NT2/D1 (cell line): ENCODE results near the gene GPSM3.

Experiments
- YY1 ChIP-seq: IDR thresholded peaks from 2 replicates; pipeline ENCODE4 v1.6.1; 2011; ENCODE audit not compliant: insufficient read length, insufficient read depth
- ZNF274 ChIP-seq: IDR thresholded peaks from 2 replicates; pipeline ENCODE4 v1.6.1; 2011; ENCODE audit warnings: mild to moderate bottlenecking, low read depth, low read length

DNA sequence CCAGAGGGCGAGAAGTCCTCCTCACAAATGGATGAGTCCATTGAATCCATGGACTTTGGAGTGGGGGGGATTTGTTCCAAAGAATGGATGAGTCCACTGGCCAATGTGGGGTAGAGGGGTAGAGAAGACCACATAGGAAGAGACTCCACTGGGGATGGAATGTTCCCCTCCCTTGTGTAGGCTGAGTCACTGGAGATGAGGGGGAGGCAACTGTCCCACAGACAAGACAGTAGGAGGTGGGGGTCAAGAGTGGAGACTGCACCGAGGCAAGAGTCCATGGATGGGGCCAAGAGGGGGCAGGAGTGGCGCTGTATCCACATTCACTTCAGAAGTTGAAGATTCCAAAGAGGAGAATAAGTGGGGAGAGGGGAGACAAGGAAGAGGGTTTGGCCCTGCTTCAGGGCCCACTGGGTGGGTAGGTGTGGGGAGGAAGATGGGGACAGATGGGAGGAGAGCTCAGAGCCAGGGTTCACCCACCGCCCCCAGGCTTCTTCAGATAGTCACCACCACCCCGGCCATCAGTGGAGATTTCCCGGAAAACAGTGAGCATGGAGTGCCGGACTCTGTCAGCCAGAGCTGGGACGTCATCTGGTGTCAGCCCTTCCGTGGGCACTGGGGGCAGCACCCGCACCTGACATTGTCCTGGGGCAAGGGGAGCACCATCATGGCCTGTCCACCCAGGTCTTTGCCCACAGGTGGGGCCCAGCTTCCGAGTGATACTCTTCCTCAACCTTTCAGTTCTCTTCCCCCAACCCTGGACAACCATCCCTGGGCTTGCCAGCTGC lies 23.4 kb downstream of the GPSM3 start:
- TF ChIP-seq ZNF274 (no peak), YY1 (no peak)
